Endothelial cell of umbilical vein (primary cell): Measurements from ENCODE around the gene PHLPP1. TPM values are rescaled to one million over a fixed set of nuclear protein-coding genes. Genes with fewer than 3 reads are reported as not detected.

Experiments
- BruUV-seq: library from RNA; stranded (reverse); fragments of 400-500 nt; replicated peaks from 2 replicates; lab custom pipeline; 2021; lab: Mats Ljungman, UMichigan
- CTCF ChIA-PET: fragments of 300-600, 350-600 bp; sonication (Branson Sonifier 250); formaldehyde crosslinking; loops from one replicate; lab custom pipeline; 2021; ENCODE audit warnings: antibody characterized with exemption, inconsistent platforms; lab: Charles Lee
- POLR2A ChIA-PET: fragments of 300-600, 350-600 bp; sonication (Branson Sonifier 250); formaldehyde crosslinking; loops from one replicate; lab custom pipeline; 2021; ENCODE audit warnings: antibody characterized with exemption, inconsistent platforms; lab: Charles Lee
- DNase-seq: peaks from one replicate; pipeline ENCODE4 v3.0.0-alpha.2; 2011; ENCODE audit warnings: low read depth, low spot score
- FAIRE-seq: peaks from 2 replicates; lab custom pipeline; 2011; peaks lifted over from hg19 to GRCh38; lab: Jason Lieb, UNC
- H2AFZ ChIP-seq: 2 replicates; pipeline ENCODE4 v1.6.0; 2012; ENCODE audit warnings: low read depth, low read length, control low read depth, inconsistent platforms
- H3K27ac ChIP-seq: 2 replicates; pipeline ENCODE4 v1.5.1; 2011; ENCODE audit warnings: low read depth, mild to moderate bottlenecking, control low read depth, low read length, moderate library complexity; ENCODE audit not compliant: insufficient read depth
- H3K27me3 ChIP-seq, 2 experiments: 2 replicates each; pipeline versions ENCODE4 v1.6.0 to v1.6.1; 2011; ENCODE audit warnings: low read length in 2 of 2, mixed read lengths in 1 of 2; ENCODE audit not compliant: control insufficient read depth in 2 of 2, insufficient read depth in 2 of 2
- H3K36me3 ChIP-seq, 2 experiments: 2 replicates in 1 of 2; 3 replicates in 1 of 2; pipeline ENCODE4 v1.5.1; 2011; ENCODE audit warnings: low read length in 2 of 2, mild to moderate bottlenecking in 1 of 2, moderate library complexity in 1 of 2; ENCODE audit not compliant: control insufficient read depth in 2 of 2, insufficient read depth in 2 of 2; ENCODE audit errors: extremely low read depth in 1 of 2
- H3K4me1 ChIP-seq: 3 replicates; pipeline ENCODE4 v1.5.1; 2011; ENCODE audit warnings: mild to moderate bottlenecking, low read length; ENCODE audit not compliant: control insufficient read depth, insufficient read depth; ENCODE audit errors: extremely low read depth
- H3K4me2 ChIP-seq: 2 replicates; pipeline ENCODE4 v1.6.1; 2011; ENCODE audit warnings: low read length, control low read depth, mixed read lengths; ENCODE audit not compliant: insufficient read depth
- H3K4me3 ChIP-seq, 3 experiments: fragments of 200-600 bp in 1 of 3; sonication (generic), shearing (Covaris generic) in 1 of 3; replicated peaks in 1 of 3; 2 replicates each; pipeline ENCODE4 v1.5.1; 2011 to 2016; ENCODE audit warnings: control low read depth in 3 of 3, low read length in 3 of 3, mild to moderate bottlenecking in 2 of 3, inconsistent platforms in 1 of 3, low read depth in 1 of 3, moderate library complexity in 1 of 3; ENCODE audit not compliant: insufficient read depth in 1 of 3
- H3K79me2 ChIP-seq: 2 replicates; pipeline ENCODE4 v1.6.0; 2012; ENCODE audit warnings: low read length, inconsistent platforms; ENCODE audit not compliant: control insufficient read depth, insufficient read depth
- H3K9ac ChIP-seq: replicated peaks from 2 replicates; pipeline ENCODE3; 2011; ENCODE audit warnings: low read length, control low read depth; ENCODE audit not compliant: insufficient read depth; ENCODE audit errors: extremely low read depth
- H3K9me1 ChIP-seq: replicated peaks from 3 replicates; pipeline ENCODE4 v1.6.0; 2011; ENCODE audit warnings: mild to moderate bottlenecking, low read length; ENCODE audit not compliant: control insufficient read depth, insufficient read depth; ENCODE audit errors: extremely low read depth
- H3K9me3 ChIP-seq: replicated peaks from 2 replicates; pipeline ENCODE4 v1.5.1; 2012; ENCODE audit warnings: low read length, inconsistent platforms; ENCODE audit not compliant: control insufficient read depth, insufficient read depth
- H4K20me1 ChIP-seq: replicated peaks from 2 replicates; pipeline ENCODE3; 2011; ENCODE audit warnings: mild to moderate bottlenecking, low read length; ENCODE audit not compliant: control insufficient read depth, insufficient read depth; ENCODE audit errors: extremely low read depth
- CTCF ChIP-seq, 2 donors: IDR thresholded peaks; 1 replicate in 1 of 2; 2 replicates in 1 of 2; pipeline ENCODE4 v1.5.1; 2011; ENCODE audit warnings: low read length in 2 of 2, mild to moderate bottlenecking in 2 of 2, moderate library complexity in 2 of 2, control low read depth in 1 of 2, inconsistent platforms in 1 of 2, low read depth in 1 of 2; ENCODE audit not compliant: insufficient read depth in 1 of 2; ENCODE audit errors: extremely low read depth in 1 of 2
- EZH2 ChIP-seq: IDR thresholded peaks from 2 replicates; pipeline ENCODE4 v1.6.1; 2012; ENCODE audit warnings: borderline replicate concordance, low read depth, mild to moderate bottlenecking, moderate library complexity, low read length, inconsistent platforms; ENCODE audit not compliant: severe bottlenecking
- FOS ChIP-seq: IDR thresholded peaks from 2 replicates; pipeline ENCODE4 v1.6.1; 2011; ENCODE audit warnings: mild to moderate bottlenecking, low read length, moderate library complexity, borderline replicate concordance; ENCODE audit not compliant: insufficient read depth
- GATA2 ChIP-seq: IDR thresholded peaks from 2 replicates; pipeline ENCODE4 v1.7.0; 2011; ENCODE audit warnings: low read depth, mild to moderate bottlenecking, moderate library complexity, mixed read lengths, low read length; ENCODE audit not compliant: insufficient read length, insufficient read depth
- JUN ChIP-seq: IDR thresholded peaks from 2 replicates; pipeline ENCODE4 v1.6.1; 2011; ENCODE audit warnings: borderline replicate concordance, low read depth; ENCODE audit not compliant: insufficient read length, insufficient read depth
- MAX ChIP-seq: IDR thresholded peaks from 2 replicates; pipeline ENCODE4 v1.6.1; 2011; ENCODE audit not compliant: insufficient read depth, insufficient read length
- MYC ChIP-seq: IDR thresholded peaks from one replicate; pipeline ENCODE4 v1.6.1; 2011; ENCODE audit warnings: mild to moderate bottlenecking, low read depth, low read length
- POLR2A ChIP-seq: IDR thresholded peaks from 2 replicates; pipeline ENCODE4 v1.6.1; 2012; ENCODE audit warnings: low read depth, mild to moderate bottlenecking, control low read depth, low read length
- POLR2AphosphoS5 ChIP-seq: IDR thresholded peaks from 2 replicates; pipeline ENCODE4 v1.6.1; 2012; ENCODE audit warnings: low read depth, mild to moderate bottlenecking, control low read depth, low read length, moderate library complexity; ENCODE audit not compliant: insufficient read depth
- dilution Hi-C: fragments of 300-500 bp; cut with MboI; formaldehyde crosslinking; loops from one replicate; pipeline ENCODE4 v1.15.0; 2019; ENCODE audit warnings: low sequenced_read_pairs; ENCODE audit not compliant: extremely low pct_ligation_motif_present
- intact Hi-C: fragments of 100-400 bp; cut with micrococcal nuclease; formaldehyde crosslinking; loops from one replicate; pipeline ENCODE4 v1.10.0; 2022
- polyA plus RNA-seq, 4 experiments: library from polyadenylated mRNA; depleted of rRNA in 3 of 4; stranded (reverse) in 3 of 4; unstranded in 1 of 4; fragments of >200 nt; gene quantifications; 2 replicates each; pipeline versions ENCODE4 v1.2.1 to v1.2.3, GENCODE V29; 2011 to 2012; ENCODE audit warnings: missing spikeins in 1 of 4
- total RNA-seq: library from RNA; stranded (reverse); gene quantifications from 2 replicates; pipeline ENCODE4 v1.2.3, GENCODE V29; 2021

The PHLPP1 gene
- total and polyA plus RNA-seq, 2 donors (not counting 3 experiments of a cell fraction or from before 2014, with no cell fraction given): 4.0 to 10.8 TPM

GRCh38 chr18:62749389-62749788, 34.0 kb downstream of the PHLPP1 start:
- H3K9ac ChIP-seq: no peak overlapping the region
- H3K79me2 ChIP-seq: peaks cover 3% of the 10 kb centered on the region
- H3K36me3 ChIP-seq: no peaks in the 10 kb centered on the region
- TF ChIP-seq CTCF (IDR thresholded peaks at IDR 0.05; ENCODE audit: extremely low read depth in 1 of 2, insufficient read depth in 1 of 2, low read depth in 1 of 2, low read length in 2 of 2) (no peak), POLR2A (no peak), JUN (no peak), MYC (no peak), EZH2 (no peak), MAX (no peak), GATA2 (no peak), POLR2AphosphoS5 (no peak), FOS (no peak)
- H4K20me1 ChIP-seq: no peaks in the 10 kb centered on the region
- peaks cover 24% of the 10 kb centered on the region for H3K4me1 ChIP-seq
- DNase-seq (no peak), FAIRE-seq (no peak)
- dilution Hi-C loops (no loop called here), intact Hi-C loops (no loop called here)
- no peak overlapping the region for H3K27ac ChIP-seq
- H3K4me3 ChIP-seq: no peak overlapping the region
- H2AFZ ChIP-seq: no peak overlapping the region
- H3K9me1 ChIP-seq: no peaks in the 10 kb centered on the region
- POLR2A ChIA-PET: interaction anchor here (1.2 kb wide), 1 partner anchor 128 kb away, joined by 5 read pairs; no protein-coding TSS in a partner anchor
- no peak overlapping the region for H3K4me2 ChIP-seq
- CTCF ChIA-PET: no interaction called here
- no peaks in the 10 kb centered on the region for H3K9me3 ChIP-seq
- no TSS peak for BruUV-seq
- no peaks in the 10 kb centered on the region for H3K27me3 ChIP-seq
